H1 (cell line): Measurements from ENCODE around the gene MED29. TPM values are rescaled to one million over a fixed set of nuclear protein-coding genes. Genes with fewer than 3 reads are reported as not detected.
A peak's percentile ranks its signal among the peaks of the same experiment; 100 is the strongest.

Experiments
- ASH2L ChIP-seq: fragments of 200-600, 300-600 bp; sonication (generic); IDR thresholded peaks from one replicate; pipeline ENCODE4 v1.7.1; 2017; ENCODE audit warnings: low read length
- BCL11A ChIP-seq, 2 experiments: IDR thresholded peaks; one replicate each; pipeline ENCODE4 v1.6.1; 2011; ENCODE audit warnings: low read depth in 2 of 2, low read length in 2 of 2, mild to moderate bottlenecking in 2 of 2
- CHD2 ChIP-seq: IDR thresholded peaks from 2 replicates; pipeline ENCODE4 v1.6.1; 2012; ENCODE audit warnings: low read length, improper control_type of control experiment
- CREB1 ChIP-seq: IDR thresholded peaks from 2 replicates; pipeline ENCODE4 v1.6.1; 2012; ENCODE audit warnings: inconsistent platforms
- CTBP2 ChIP-seq: IDR thresholded peaks from 2 replicates; pipeline ENCODE4 v1.7.0; 2011; ENCODE audit warnings: borderline replicate concordance, mild to moderate bottlenecking, moderate library complexity, mixed read lengths, low read length; ENCODE audit not compliant: insufficient read depth, insufficient read length
- EGR1 ChIP-seq: IDR thresholded peaks from 2 replicates; pipeline ENCODE4 v1.6.1; 2011; ENCODE audit warnings: low read depth, low read length, borderline replicate concordance
- EP300 ChIP-seq, 2 experiments: IDR thresholded peaks; 1 replicate in 1 of 2; 2 replicates in 1 of 2; pipeline ENCODE4 v1.6.1; 2011 to 2012; ENCODE audit warnings: low read depth in 2 of 2, low read length in 2 of 2, mild to moderate bottlenecking in 2 of 2, borderline replicate concordance in 1 of 2, inconsistent platforms in 1 of 2, moderate library complexity in 1 of 2
- EZH2 ChIP-seq: fragments of 200-600 bp; sonication (generic); IDR thresholded peaks from 2 replicates; pipeline ENCODE4 v1.7.1; 2012; ENCODE audit warnings: low read depth, mild to moderate bottlenecking, moderate library complexity, low read length, inconsistent platforms; ENCODE audit not compliant: severe bottlenecking
- FOSL1 ChIP-seq: IDR thresholded peaks from 2 replicates; pipeline ENCODE4 v1.6.1; 2011; ENCODE audit warnings: mild to moderate bottlenecking, low read depth, low read length, moderate library complexity; ENCODE audit not compliant: insufficient read depth
- HDAC2 ChIP-seq, 2 experiments: fragments of 300-600 bp in 1 of 2; sonication (generic) in 1 of 2; IDR thresholded peaks; 2 replicates each; pipeline ENCODE4 v1.6.1; 2011 to 2012; ENCODE audit warnings: low read depth in 2 of 2, low read length in 2 of 2, mild to moderate bottlenecking in 2 of 2, moderate library complexity in 2 of 2, borderline replicate concordance in 1 of 2, inconsistent platforms in 1 of 2
- HDAC6 ChIP-seq: IDR thresholded peaks from one replicate; pipeline ENCODE4 v1.7.1; 2012; ENCODE audit warnings: low read depth, mild to moderate bottlenecking, inconsistent platforms, low read length, moderate library complexity
- KDM5A ChIP-seq: fragments of 200-600 bp; IDR thresholded peaks from 2 replicates; pipeline ENCODE4 v1.7.1; 2012; ENCODE audit warnings: mild to moderate bottlenecking, low read length, inconsistent platforms, mixed read lengths
- MAFK ChIP-seq: IDR thresholded peaks from 2 replicates; pipeline ENCODE4 v1.6.1; 2012; ENCODE audit warnings: low read depth, mild to moderate bottlenecking, improper control_type of control experiment, low read length
- PHF8 ChIP-seq: fragments of 200-600 bp; sonication (generic); conservative IDR thresholded peaks from 2 replicates; pipeline ENCODE4 v1.7.1; 2012; ENCODE audit warnings: low read depth, mild to moderate bottlenecking, inconsistent platforms, low read length, moderate library complexity
- POLR2AphosphoS5 ChIP-seq: IDR thresholded peaks from 2 replicates; pipeline ENCODE4 v1.6.1; 2011; ENCODE audit warnings: low read depth, low read length
- POU5F1 ChIP-seq: IDR thresholded peaks from 2 replicates; pipeline ENCODE4 v1.6.1; 2011; ENCODE audit warnings: low read depth, mild to moderate bottlenecking, low read length, moderate library complexity
- RNF2 ChIP-seq: fragments of 200-900, 300-1000 bp; sonication (generic); IDR thresholded peaks from 2 replicates; pipeline ENCODE4 v1.7.1; 2016; ENCODE audit warnings: borderline replicate concordance, low read depth, mild to moderate bottlenecking, antibody characterized with exemption, low read length; ENCODE audit not compliant: poor library complexity, severe bottlenecking; ENCODE audit errors: missing control alignments
- RXRA ChIP-seq: IDR thresholded peaks from 2 replicates; pipeline ENCODE4 v1.6.1; 2011; ENCODE audit warnings: low read depth, mild to moderate bottlenecking, low read length, moderate library complexity; ENCODE audit not compliant: insufficient read depth
- SIRT6 ChIP-seq: IDR thresholded peaks from one replicate; pipeline ENCODE4 v1.7.1; 2012; ENCODE audit warnings: low read length, inconsistent platforms
- SP2 ChIP-seq: IDR thresholded peaks from 2 replicates; pipeline ENCODE4 v1.6.1; 2012; ENCODE audit warnings: mild to moderate bottlenecking, low read length, inconsistent platforms
- TEAD4 ChIP-seq: IDR thresholded peaks from 2 replicates; pipeline ENCODE4 v1.6.1; 2012; ENCODE audit warnings: low read depth, low read length, inconsistent platforms, mixed read lengths
- polyA plus RNA-seq, 7 experiments: library from polyadenylated mRNA; depleted of rRNA in 3 of 7; stranded (reverse) in 5 of 7; unstranded in 2 of 7; fragments of >200 nt in 5 of 7; fragments of 200-250 nt in 2 of 7; gene quantifications; 1 replicate in 5 of 7; 2 replicates in 1 of 7; 4 replicates in 1 of 7; pipeline versions ENCODE4 v1.2.1 to v1.2.3, GENCODE V29; 2011 to 2013; ENCODE audit warnings: missing spikeins in 2 of 7, mixed read lengths in 2 of 7
- total RNA-seq: library from RNA; stranded (reverse); fragmentation: NEBNext Ultra II Directional; extraction: Animal tissue kit (Norgen Biotek cat#: 25700); gene quantifications from 2 replicates; pipeline ENCODE4 v1.2.1, GENCODE V29; 2021
- TF ChIP-seq, protein P1 (sequence below): IDR thresholded peaks from 2 replicates; pipeline ENCODE4 v1.6.1; 2011; ENCODE audit warnings: low read depth, mild to moderate bottlenecking, low read length; ENCODE audit not compliant: insufficient read depth

The MED29 gene
- total and polyA plus RNA-seq, 2 of the 8 experiments (the other 6 are each of a cell fraction or from before 2014, with no cell fraction given): 31.1 to 52.5 TPM

DNA sequence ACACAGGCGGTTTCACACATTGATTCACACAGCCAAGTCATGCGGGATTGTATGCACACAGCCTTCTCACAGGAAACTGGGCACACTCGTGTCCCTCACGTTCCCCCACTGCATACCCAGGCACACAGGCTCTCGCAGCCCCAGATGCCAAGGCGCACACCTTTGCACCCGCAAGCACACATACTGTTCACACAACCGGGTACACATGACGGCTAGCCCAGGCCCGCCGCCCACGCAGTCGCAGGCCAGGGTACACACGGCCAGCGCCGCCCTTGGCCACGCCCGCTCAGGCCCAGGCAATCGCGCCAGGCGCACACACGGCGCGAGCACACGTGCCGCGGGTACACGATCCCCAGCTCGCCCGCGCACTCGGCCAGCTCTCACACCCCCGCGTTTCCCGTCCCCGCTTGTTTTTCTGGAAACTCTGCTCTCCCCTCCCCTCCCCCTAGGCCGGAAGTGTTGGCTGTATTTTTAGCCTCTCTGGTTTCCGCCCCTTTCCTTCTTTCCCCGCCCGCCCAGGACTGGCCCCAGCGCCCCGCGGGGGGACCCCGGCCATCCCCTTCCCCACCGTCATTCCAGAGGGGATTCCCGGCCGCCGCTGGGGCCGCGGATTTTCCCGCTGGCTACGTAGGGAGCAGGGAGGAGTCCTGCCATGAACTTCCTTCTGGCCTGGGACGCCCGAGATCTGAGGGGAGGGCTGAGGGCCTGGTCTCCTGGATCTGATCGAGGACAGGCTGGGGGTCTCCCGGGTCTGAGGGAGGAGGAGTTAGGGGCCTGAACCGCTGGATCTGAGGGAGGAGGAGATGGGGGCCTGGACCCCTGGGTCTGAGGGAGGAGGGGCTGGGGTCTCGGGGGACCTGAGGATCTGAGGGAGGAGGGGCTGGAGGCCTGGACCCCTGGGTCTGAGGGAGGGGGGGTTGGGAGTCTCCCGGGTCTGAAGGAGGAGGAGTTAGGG is 11.4 kb downstream of the MED29 start (continued):
- TF ChIP-seq POU5F1 (no peak), RXRA (no peak), EP300 (IDR thresholded peaks at IDR 0.05; ENCODE audit: borderline replicate concordance in 1 of 2, low read depth in 2 of 2, low read length in 2 of 2) (no peak), HDAC6 (no peak), FOSL1 (no peak), POLR2AphosphoS5 (peak; percentile 69), RNF2 (no peak), KDM5A (no peak), SIRT6 (no peak), CREB1 (peak; percentile 44), HDAC2 (IDR thresholded peaks at IDR 0.05; ENCODE audit: borderline replicate concordance in 1 of 2, low read depth in 2 of 2, low read length in 2 of 2) (peak in 1 of 2 experiments; percentile 77; a peak in 1 of 4 replicates), CHD2 (no peak), ASH2L (peak; percentile 65), PHF8 (peak; percentile 49), TEAD4 (no peak), MAFK (no peak), SP2 (no peak), EGR1 (peak; percentile 98), CTBP2 (no peak), EZH2 (no peak), BCL11A (IDR thresholded peaks at IDR 0.05; ENCODE audit: low read depth in 2 of 2, low read length in 2 of 2) (no peak)
- TF ChIP-seq, protein P1, sequence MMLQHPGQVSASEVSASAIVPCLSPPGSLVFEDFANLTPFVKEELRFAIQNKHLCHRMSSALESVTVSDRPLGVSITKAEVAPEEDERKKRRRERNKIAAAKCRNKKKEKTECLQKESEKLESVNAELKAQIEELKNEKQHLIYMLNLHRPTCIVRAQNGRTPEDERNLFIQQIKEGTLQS: no peak
